DOHH2 (cell line): Measurements from ENCODE around the gene UBE2R2.
"Not testable (repeated sequence)": the region's sequence is repeated elsewhere in the genome, so short reads cannot be mapped to it uniquely, and the experiment has no call there.

ENCODE experiments used
- H3F3A ChIP-seq: fragments of 200-600 bp; sonication (generic), shearing (Covaris generic); 2 replicates; pipeline ENCODE4 v1.6.0; 2016; ENCODE audit warnings: antibody characterized with exemption, mild to moderate bottlenecking; ENCODE audit not compliant: control insufficient read depth, insufficient read depth
- H3K27ac ChIP-seq: fragments of 200-600 bp; sonication (generic); 2 replicates; pipeline ENCODE4 v1.5.1; 2014; ENCODE audit warnings: low read depth, mild to moderate bottlenecking, low read length, moderate library complexity
- H3K27me3 ChIP-seq: fragments of 200-600 bp; sonication (generic); 2 replicates; pipeline ENCODE4 v1.6.1; 2014; ENCODE audit warnings: mild to moderate bottlenecking, low read length, mixed read lengths; ENCODE audit not compliant: control insufficient read depth
- H3K36me3 ChIP-seq: fragments of 200-600 bp; sonication (generic); 2 replicates; pipeline ENCODE4 v1.6.1; 2014; ENCODE audit warnings: mild to moderate bottlenecking, low read length, moderate library complexity, mixed read lengths; ENCODE audit not compliant: control insufficient read depth
- H3K4me1 ChIP-seq: fragments of 200-600 bp; sonication (generic); 2 replicates; pipeline ENCODE4 v1.6.1; 2014; ENCODE audit warnings: mild to moderate bottlenecking, low read length, mixed read lengths; ENCODE audit not compliant: control insufficient read depth
- H3K4me2 ChIP-seq: fragments of 200-600 bp; sonication (generic); 2 replicates; pipeline ENCODE4 v1.6.0; 2014; ENCODE audit warnings: mild to moderate bottlenecking, low read length, moderate library complexity
- H3K4me3 ChIP-seq: fragments of 200-600 bp; sonication (generic); 2 replicates; pipeline ENCODE4 v1.5.1; 2014; ENCODE audit warnings: mild to moderate bottlenecking, low read length, mixed read lengths
- H3K79me2 ChIP-seq: fragments of 200-600 bp; sonication (generic); 2 replicates; pipeline ENCODE4 v1.6.1; 2014; ENCODE audit warnings: mild to moderate bottlenecking, low read length, mixed read lengths; ENCODE audit not compliant: control insufficient read depth
- H3K9me2 ChIP-seq: fragments of 200-600 bp; sonication (generic); replicated peaks from 2 replicates; pipeline ENCODE4 v1.6.1; 2014; ENCODE audit warnings: mild to moderate bottlenecking, low read length, mixed read lengths; ENCODE audit not compliant: control insufficient read depth
- H3K9me3 ChIP-seq: fragments of 200-600 bp; sonication (generic); 2 replicates; pipeline ENCODE4 v1.6.1; 2014; ENCODE audit warnings: antibody characterized with exemption, low read length, mixed read lengths; ENCODE audit not compliant: control insufficient read depth, insufficient read depth
- H4K20me1 ChIP-seq: fragments of 200-600 bp; sonication (generic); 2 replicates; pipeline ENCODE4 v1.6.0; 2014; ENCODE audit warnings: low read depth, mild to moderate bottlenecking, antibody characterized with exemption, low read length, moderate library complexity; ENCODE audit not compliant: control insufficient read depth, insufficient read depth
- CTCF ChIP-seq: fragments of 200-600 bp; sonication (generic); IDR thresholded peaks from one replicate; pipeline ENCODE4 v1.5.1; 2014; ENCODE audit warnings: antibody characterized with exemption, mild to moderate bottlenecking, low read depth, low read length; ENCODE audit not compliant: poor library complexity, severe bottlenecking
- EZH2phosphoT487 ChIP-seq: fragments of 200-600 bp; sonication (generic); IDR thresholded peaks from 2 replicates; pipeline ENCODE4 v1.6.1; 2017; ENCODE audit warnings: borderline replicate concordance, mild to moderate bottlenecking, antibody characterized with exemption, low read length, moderate library complexity, mixed read lengths

Gene UBE2R2

DNA sequence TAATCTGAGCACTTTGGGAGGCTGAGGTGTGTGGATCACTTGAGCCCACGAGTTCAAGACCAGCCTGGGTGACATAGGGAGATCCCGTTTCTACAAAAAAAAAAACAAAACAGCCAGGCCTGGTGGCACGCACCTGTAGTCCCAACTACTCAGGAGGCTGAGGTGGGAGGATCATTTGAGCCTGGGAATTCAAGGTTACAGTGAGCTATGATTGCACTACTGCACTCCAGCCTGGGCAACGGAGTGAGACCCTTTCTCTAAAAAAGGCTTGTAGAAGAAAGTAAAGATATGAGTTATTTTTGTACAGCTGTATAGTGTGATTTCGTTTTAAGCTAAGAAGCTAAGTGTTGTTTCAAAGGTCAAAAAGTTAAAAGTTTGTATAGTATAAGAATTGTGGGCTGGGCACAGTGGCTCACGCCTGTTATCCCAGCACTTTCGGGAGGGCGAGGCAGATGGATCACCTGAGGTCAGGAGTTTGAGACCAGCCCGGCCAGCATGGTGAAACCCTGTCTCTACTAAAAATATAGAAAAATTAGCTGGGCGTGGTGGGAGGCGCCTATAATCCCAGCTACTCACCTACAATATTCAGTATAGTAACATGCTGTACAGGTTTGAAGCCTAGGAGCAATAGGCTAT lies 18.8 kb downstream of the UBE2R2 start:
- Histone ChIP-seq H3K27me3 (no peaks in the 10 kb centered on the region), H3K9me3 (no peaks in the 10 kb centered on the region), H3K4me3 (peak overlapping the region; percentile 39), H3K4me2 (peak overlapping the region; percentile 54), H3K9me2 (no peaks in the 10 kb centered on the region), H3K36me3 (peaks cover 28% of the 10 kb centered on the region), H3K79me2 (peaks cover 100% of the 10 kb centered on the region), H3K27ac (peak overlapping the region; percentile 81), H3K4me1 (peaks cover 77% of the 10 kb centered on the region), H3F3A (peaks cover 29% of the 10 kb centered on the region), H4K20me1 (peaks cover 23% of the 10 kb centered on the region)
- TF ChIP-seq EZH2phosphoT487, result no peak
- no peak for TF ChIP-seq CTCF

DNA sequence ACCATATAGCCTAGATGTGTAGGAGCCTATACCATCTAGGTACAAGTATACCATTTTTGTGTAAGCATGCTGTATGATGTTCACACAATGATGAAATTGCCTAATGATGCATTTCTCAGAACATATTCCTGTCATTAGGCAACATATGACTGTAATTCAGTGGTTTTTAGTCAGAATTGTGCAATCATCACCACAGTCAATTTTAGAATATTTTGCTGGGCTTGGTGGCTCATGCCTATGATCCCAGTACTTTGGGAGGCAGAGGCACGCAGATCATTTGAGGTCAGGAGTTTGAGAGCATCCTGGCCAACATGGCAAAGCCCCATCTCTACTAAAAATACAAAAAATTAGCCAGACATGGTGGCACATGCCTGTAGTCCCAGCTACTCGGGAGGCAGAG lies 19.3 kb downstream of the UBE2R2 start:
- H3K4me3 ChIP-seq, result peak overlapping the region; percentile 39
- H3K9me2 ChIP-seq, H3K27me3 ChIP-seq, H3K9me3 ChIP-seq: not testable (repeated sequence)
- peaks cover 32% of the 10 kb centered on the region for H3K36me3 ChIP-seq
- H3K79me2 ChIP-seq, result peaks cover 100% of the 10 kb centered on the region
- H4K20me1 ChIP-seq, result peaks cover 25% of the 10 kb centered on the region
- H3K27ac ChIP-seq, result peak overlapping the region; percentile 81
- H3F3A ChIP-seq, result peaks cover 29% of the 10 kb centered on the region
- H3K4me1 ChIP-seq, result peaks cover 81% of the 10 kb centered on the region
- H3K4me2 ChIP-seq, result peak overlapping the region; percentile 54

DNA sequence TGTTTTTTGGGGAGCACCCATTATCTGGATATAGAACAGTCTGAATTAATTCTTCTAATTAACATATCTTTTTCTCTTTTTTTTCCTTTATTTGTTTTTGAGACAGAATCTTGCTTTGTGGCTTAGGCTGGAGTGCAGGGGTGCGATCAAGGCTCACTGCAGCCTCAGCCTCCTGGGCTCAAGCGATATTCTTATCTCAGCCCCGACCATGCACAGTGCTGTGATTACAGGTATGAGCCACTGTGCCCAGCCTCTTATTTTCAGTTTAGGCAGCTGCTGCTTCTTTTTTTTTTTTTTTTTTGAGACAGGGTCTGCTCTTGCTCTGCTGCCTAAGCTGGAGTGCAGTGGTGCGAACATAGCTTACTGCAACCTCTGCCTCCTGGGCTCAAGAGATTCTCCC lies 20.2 kb downstream of the UBE2R2 start:
- peak overlapping the region; percentile 53 for H3K4me3 ChIP-seq
- no peaks in the 10 kb centered on the region for H3K9me3 ChIP-seq
- peaks cover 25% of the 10 kb centered on the region for H4K20me1 ChIP-seq
- H3K79me2 ChIP-seq, result peaks cover 100% of the 10 kb centered on the region
- H3K36me3 ChIP-seq, result peaks cover 38% of the 10 kb centered on the region
- peaks cover 31% of the 10 kb centered on the region for H3F3A ChIP-seq
- TF ChIP-seq CTCF, result no peak
- TF ChIP-seq EZH2phosphoT487, result no peak
- H3K27ac ChIP-seq, result peak overlapping the region; percentile 81
- H3K4me2 ChIP-seq, result peak overlapping the region; percentile 61
- H3K4me1 ChIP-seq, result peaks cover 90% of the 10 kb centered on the region
- no peaks in the 10 kb centered on the region for H3K27me3 ChIP-seq
- H3K9me2 ChIP-seq, result no peaks in the 10 kb centered on the region

- H3K36me3 ChIP-seq, result peaks cover 42% of the 10 kb centered on the region
- H4K20me1 ChIP-seq, result peaks cover 21% of the 10 kb centered on the region
- peaks cover 85% of the 10 kb centered on the region for H3K4me1 ChIP-seq
- no peak overlapping the region for H3K4me2 ChIP-seq
- H3K27me3 ChIP-seq, result no peaks in the 10 kb centered on the region
- peaks cover 25% of the 10 kb centered on the region for H3F3A ChIP-seq
- H3K9me3 ChIP-seq, result no peaks in the 10 kb centered on the region
- no peak overlapping the region; the same call in 1 of the 2 replicates for H3K27ac ChIP-seq
- peaks cover 100% of the 10 kb centered on the region for H3K79me2 ChIP-seq
- no peak for TF ChIP-seq EZH2phosphoT487
- TF ChIP-seq CTCF, result no peak
- H3K4me3 ChIP-seq, result no peak overlapping the region
- H3K9me2 ChIP-seq, result no peaks in the 10 kb centered on the region
Observed at GRCh38 chr9:33840381-33840780, 23.4 kb downstream of the UBE2R2 start.
